IMR-90 (cell line): ENCODE results near the gene BLOC1S5. TPM values are rescaled to one million over a fixed set of nuclear protein-coding genes. Genes with fewer than 3 reads are reported as not detected.

Source experiments
- ATAC-seq: fragments of 200-7000 bp; cut with Tn5 transposase; 2 replicates; pipeline ENCODE4 v1.9.1; 2020; ENCODE audit warnings: low read depth, mild to moderate bottlenecking, moderate library complexity
- BruUV-seq: library from RNA; stranded (reverse); fragments of 400-500 nt; replicated peaks from 2 replicates; lab custom pipeline; 2021; lab: Mats Ljungman, UMichigan
- CTCF ChIA-PET: fragments of 300-600 bp; formaldehyde crosslinking; extraction: SDS; loops from one replicate; lab custom pipeline; 2021; ENCODE audit warnings: antibody characterized with exemption; lab: Yijun Ruan, JAX
- POLR2A ChIA-PET: fragments of 300-600 bp; sonication (Branson Sonifier 250); formaldehyde crosslinking; loops from one replicate; lab custom pipeline; 2022; ENCODE audit warnings: antibody characterized with exemption; ENCODE audit not compliant: unreplicated experiment; lab: Charles Lee
- DNase-seq: peaks from one replicate; pipeline ENCODE4 v3.0.0; 2013
- H2AFZ ChIP-seq: replicated peaks from 2 replicates; pipeline ENCODE3; 2013; ENCODE audit warnings: low read length, mild to moderate bottlenecking; ENCODE audit not compliant: poor library complexity
- H2AK5ac ChIP-seq: 2 replicates; pipeline ENCODE4 v1.6.1; 2013; ENCODE audit warnings: low read depth, low read length, inconsistent platforms
- H2AK9ac ChIP-seq: replicated peaks from 2 replicates; pipeline ENCODE3; 2013; ENCODE audit warnings: mild to moderate bottlenecking, low read depth, low read length, moderate library complexity; ENCODE audit not compliant: poor library complexity
- H2BK120ac ChIP-seq: 2 replicates; pipeline ENCODE4 v1.6.1; 2013; ENCODE audit warnings: low read depth, low read length, inconsistent platforms
- H2BK15ac ChIP-seq: 3 replicates; pipeline ENCODE4 v1.6.1; 2013; ENCODE audit warnings: low read depth, low read length, inconsistent platforms
- H2BK20ac ChIP-seq: 2 replicates; pipeline ENCODE4 v1.6.1; 2013; ENCODE audit warnings: low read depth, mild to moderate bottlenecking, inconsistent platforms, low read length, moderate library complexity
- H2BK5ac ChIP-seq: 2 replicates; pipeline ENCODE4 v1.6.1; 2013; ENCODE audit warnings: mild to moderate bottlenecking, low read depth, low read length, inconsistent platforms; ENCODE audit not compliant: poor library complexity, severe bottlenecking
- H3K14ac ChIP-seq: replicated peaks from 2 replicates; pipeline ENCODE4 v1.6.1; 2013; ENCODE audit warnings: low read depth, low read length, inconsistent platforms
- H3K18ac ChIP-seq: 2 replicates; pipeline ENCODE4 v1.6.1; 2013; ENCODE audit warnings: low read depth, low read length, control low read depth
- H3K23ac ChIP-seq: 2 replicates; pipeline ENCODE4 v1.6.1; 2013; ENCODE audit warnings: low read depth, low read length, inconsistent platforms
- H3K27ac ChIP-seq: 2 replicates; pipeline ENCODE4 v1.5.1; 2013; ENCODE audit warnings: mild to moderate bottlenecking, control low read depth, low read length; ENCODE audit not compliant: insufficient read depth
- H3K27me3 ChIP-seq: 2 replicates; pipeline ENCODE4 v1.6.1; 2013; ENCODE audit warnings: low read length; ENCODE audit not compliant: control insufficient read depth, insufficient read depth
- H3K36me3 ChIP-seq: 2 replicates; pipeline ENCODE4 v1.6.1; 2013; ENCODE audit warnings: low read length, mixed read lengths; ENCODE audit not compliant: control insufficient read depth, insufficient read depth
- H3K4ac ChIP-seq: 2 replicates; pipeline ENCODE4 v1.6.1; 2013; ENCODE audit warnings: low read depth, low read length, inconsistent platforms
- H3K4me1 ChIP-seq: 2 replicates; pipeline ENCODE4 v1.6.1; 2013; ENCODE audit warnings: low read length, mixed read lengths; ENCODE audit not compliant: control insufficient read depth, insufficient read depth
- H3K4me2 ChIP-seq: 2 replicates; pipeline ENCODE4 v1.6.1; 2013; ENCODE audit warnings: low read depth, mild to moderate bottlenecking, control low read depth, low read length, moderate library complexity
- H3K4me3 ChIP-seq: 2 replicates; pipeline ENCODE4 v1.5.1; 2013; ENCODE audit warnings: low read depth, mild to moderate bottlenecking, control low read depth, low read length, moderate library complexity; ENCODE audit not compliant: insufficient read depth
- H3K56ac ChIP-seq: 2 replicates; pipeline ENCODE4 v1.6.1; 2013; ENCODE audit warnings: low read length, inconsistent platforms; ENCODE audit not compliant: insufficient read depth; ENCODE audit errors: extremely low read depth
- H3K79me1 ChIP-seq, 2 experiments: 2 replicates each; pipeline ENCODE4 v1.6.1; 2013; ENCODE audit warnings: low read length in 2 of 2, inconsistent platforms in 1 of 2, low read depth in 1 of 2
- H3K9ac ChIP-seq: 2 replicates; pipeline ENCODE4 v1.6.1; 2013; ENCODE audit warnings: low read depth, low read length, control low read depth
- H3K9me1 ChIP-seq: 2 replicates; pipeline ENCODE4 v1.6.1; 2013; ENCODE audit warnings: low read length, inconsistent platforms; ENCODE audit not compliant: insufficient read depth
- H3K9me3 ChIP-seq: 2 replicates; pipeline ENCODE4 v1.6.1; 2013; ENCODE audit warnings: low read length; ENCODE audit not compliant: control insufficient read depth, insufficient read depth
- H4K20me1 ChIP-seq: 2 replicates; pipeline ENCODE4 v1.6.1; 2013; ENCODE audit warnings: low read length, inconsistent platforms; ENCODE audit not compliant: insufficient read depth
- H4K5ac ChIP-seq: 2 replicates; pipeline ENCODE4 v1.6.1; 2013; ENCODE audit warnings: mild to moderate bottlenecking, low read depth, low read length, control low read depth
- H4K8ac ChIP-seq, 2 experiments: 2 replicates each; pipeline ENCODE4 v1.6.1; 2013; ENCODE audit warnings: low read depth in 2 of 2, low read length in 2 of 2, control low read depth in 1 of 2, inconsistent platforms in 1 of 2
- H4K91ac ChIP-seq: 2 replicates; pipeline ENCODE4 v1.6.1; 2013; ENCODE audit warnings: low read depth, low read length, inconsistent platforms; ENCODE audit not compliant: insufficient read depth
- FOS ChIP-seq: fragments of 150-350 bp; IDR thresholded peaks from 2 replicates; pipeline ENCODE4 v1.6.1; 2016; ENCODE audit warnings: low read depth, low read length
- MAZ ChIP-seq: IDR thresholded peaks from 2 replicates; pipeline ENCODE4 v1.6.1; 2012; ENCODE audit warnings: low read depth, mild to moderate bottlenecking, low read length, improper control_type of control experiment, moderate library complexity, borderline replicate concordance
- POLR2A ChIP-seq: IDR thresholded peaks from 2 replicates; pipeline ENCODE4 v1.6.1; 2012; ENCODE audit warnings: mild to moderate bottlenecking, low read depth, low read length
- RAD21 ChIP-seq: IDR thresholded peaks from 2 replicates; pipeline ENCODE4 v1.6.1; 2012; ENCODE audit warnings: low read length, improper control_type of control experiment
- RCOR1 ChIP-seq: IDR thresholded peaks from 2 replicates; pipeline ENCODE4 v1.6.1; 2012; ENCODE audit warnings: mild to moderate bottlenecking, low read length, improper control_type of control experiment; ENCODE audit not compliant: insufficient replicate concordance
- RFX5 ChIP-seq: IDR thresholded peaks from 2 replicates; pipeline ENCODE4 v1.8.0; 2012; ENCODE audit warnings: low read depth, mild to moderate bottlenecking, low read length, moderate library complexity
- WGBS, 2 experiments: methylation state at CpG; one replicate each; pipeline versions ENCODE4 v1.1.5 to v1.1.7; 2013; ENCODE audit warnings: missing lambda C conversion rate in 2 of 2; ENCODE audit not compliant: insufficient read length in 1 of 2; ENCODE audit errors: extremely low coverage in 2 of 2; 5-methylcytosine and 5-hydroxymethylcytosine counted together
- dilution Hi-C: fragments of 300-500 bp; cut with HindIII; formaldehyde crosslinking; loops from one replicate; pipeline ENCODE4 v1.14.3; 2018; ENCODE audit warnings: low sequenced_read_pairs; ENCODE audit not compliant: unreplicated experiment
- in situ Hi-C: fragments of 300-500 bp; cut with MboI; formaldehyde crosslinking; loops from 3 replicates; pipeline ENCODE4 v1.14.3; 2019; ENCODE audit warnings: low sequenced_read_pairs, inconsistent platforms, mixed read lengths
- intact Hi-C: fragments of 100-400 bp; cut with micrococcal nuclease; formaldehyde crosslinking; loops from 2 replicates; pipeline ENCODE4 v1.10.0; 2022
- polyA plus RNA-seq, 3 experiments: library from polyadenylated mRNA; depleted of rRNA; stranded (reverse); fragments of >200 nt; gene quantifications; 2 replicates each; pipeline ENCODE4 v1.2.3, GENCODE V29; 2012; ENCODE audit warnings: low replicate concordance in 1 of 3
- total RNA-seq: library from RNA; depleted of rRNA; stranded (reverse); fragments of >200 nt; gene quantifications from 2 replicates; pipeline ENCODE4 v1.2.3, GENCODE V29; 2012

BLOC1S5 gene
- total and polyA plus RNA-seq, 2 of the 4 experiments (the other 2 are of a cell fraction) = 4.8 to 17.2 TPM

DNA sequence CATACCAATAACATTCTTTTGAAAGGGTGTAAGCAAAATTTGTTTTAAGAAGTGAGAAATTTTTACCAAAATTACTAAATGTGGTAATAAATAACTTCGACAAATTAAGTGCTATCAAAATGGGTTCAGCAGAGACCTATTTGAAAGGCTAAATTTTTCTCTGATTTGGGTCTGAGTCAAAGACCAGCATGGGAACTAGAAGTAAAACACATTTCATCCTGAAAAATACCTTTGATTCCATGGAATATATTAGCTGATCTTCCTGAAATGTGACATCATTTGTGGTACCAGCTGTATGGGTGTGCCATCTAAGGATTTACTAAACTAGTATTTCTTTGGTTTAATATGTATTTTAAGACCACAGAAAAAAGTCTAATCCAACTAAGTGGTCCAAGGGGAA lies 63.6 kb downstream of the BLOC1S5 start:
- no peak overlapping the region for H2BK120ac ChIP-seq
- H4K91ac ChIP-seq = no peak overlapping the region
- no peaks in the 10 kb centered on the region for H3K9me3 ChIP-seq
- dilution Hi-C loops = no loop called here
- H3K14ac ChIP-seq = no peak overlapping the region
- H3K27ac ChIP-seq = no peak overlapping the region
- intact Hi-C loops = no loop called here
- TF ChIP-seq RCOR1 = no peak
- TF ChIP-seq FOS = no peak
- no peak for TF ChIP-seq POLR2A
- no peak for TF ChIP-seq RFX5
- TF ChIP-seq RAD21 = no peak
- TF ChIP-seq MAZ = no peak
- H2AFZ ChIP-seq = no peak overlapping the region
- ATAC-seq = no peak
- no peaks in the 10 kb centered on the region for H3K27me3 ChIP-seq
- H3K36me3 ChIP-seq = no peaks in the 10 kb centered on the region
- no peak overlapping the region for H4K8ac ChIP-seq
- no peak overlapping the region for H3K4ac ChIP-seq
- H3K23ac ChIP-seq = no peak overlapping the region
- no peak overlapping the region for H4K5ac ChIP-seq
- no peak overlapping the region for H2AK9ac ChIP-seq
- no peak overlapping the region for H3K18ac ChIP-seq
- WGBS, 2 experiments = no CpG with 5 or more reads among the region's 1 CpG
- BruUV-seq = no TSS peak
- no peak overlapping the region for H3K9ac ChIP-seq
- no peak overlapping the region for H2BK20ac ChIP-seq
- no peak overlapping the region for H3K56ac ChIP-seq
- no peak for DNase-seq
- no peak overlapping the region for H3K4me3 ChIP-seq
- no peak overlapping the region for H3K4me2 ChIP-seq
- H3K79me1 ChIP-seq = no peaks in the 10 kb centered on the region
- peaks cover 10% of the 10 kb centered on the region for H3K4me1 ChIP-seq
- H2AK5ac ChIP-seq = no peak overlapping the region
- H4K20me1 ChIP-seq = no peaks in the 10 kb centered on the region
- ChIA-PET CTCF (interaction anchor here (0.5 to 1.5 kb wide), 3 partner anchors 8 to 278 kb away, joined by 4 to 5 read pairs (median 5); no protein-coding TSS in a partner anchor), POLR2A (no interaction called here)
- no peak overlapping the region for H2BK5ac ChIP-seq
- no peaks in the 10 kb centered on the region for H3K9me1 ChIP-seq
- in situ Hi-C loops = no loop called here
- no peak overlapping the region for H2BK15ac ChIP-seq
